Nephron (organoid): ENCODE measurements around the gene SART1.

Experiments
- H3K27ac Mint-ChIP-seq, 3 experiments: 2 replicates each; pipeline ENCODE4 v1.8.0; 2020; ENCODE audit warnings: mixed read lengths in 3 of 3, mild to moderate bottlenecking in 2 of 3, moderate library complexity in 1 of 3
- H3K27me3 Mint-ChIP-seq: 2 replicates; pipeline ENCODE4 v1.8.0; 2021; ENCODE audit warnings: low read depth, mild to moderate bottlenecking, moderate library complexity, mixed read lengths
- H3K36me3 Mint-ChIP-seq: 2 replicates; pipeline ENCODE4 v1.8.0; 2020; ENCODE audit warnings: low read depth, mixed read lengths
- H3K4me1 Mint-ChIP-seq: 2 replicates; pipeline ENCODE4 v1.8.0; 2020; ENCODE audit warnings: mixed read lengths
- H3K4me3 Mint-ChIP-seq, 3 experiments: 2 replicates each; pipeline ENCODE4 v1.8.0; 2020; ENCODE audit warnings: mild to moderate bottlenecking in 3 of 3, mixed read lengths in 3 of 3, moderate library complexity in 2 of 3
- H3K9me3 Mint-ChIP-seq: 2 replicates; pipeline ENCODE4 v1.8.0; 2020; ENCODE audit warnings: mixed read lengths
- CTCF ChIP-seq, 3 experiments: fragments of 200-600 bp; sonication (generic); IDR thresholded peaks; one replicate each; pipeline ENCODE4 v1.5.0; 2021; ENCODE audit warnings: antibody characterized with exemption in 3 of 3; ENCODE audit not compliant: unreplicated experiment in 3 of 3

The SART1 gene

GRCh38 chr11:65988791-65989592 lies 27.5 kb downstream of the SART1 start:
- no peaks in the 10 kb centered on the region for H3K4me1 Mint-ChIP-seq
- H3K36me3 Mint-ChIP-seq: peaks cover 15% of the 10 kb centered on the region
- H3K9me3 Mint-ChIP-seq: no peaks in the 10 kb centered on the region
- peak; percentile 94 to 99 (median 96) for TF ChIP-seq CTCF (IDR thresholded peaks at IDR 0.05; ENCODE audit: unreplicated experiment in 3 of 3)
- no peaks in the 10 kb centered on the region for H3K27me3 Mint-ChIP-seq
- peak overlapping the region; percentile 5 to 40 (median 36) for H3K27ac Mint-ChIP-seq
- H3K4me3 Mint-ChIP-seq: no peak overlapping the region

- Mint-ChIP-seq H3K4me1 (no peaks in the 10 kb centered on the region), H3K27ac (no peak overlapping the region), H3K9me3 (no peaks in the 10 kb centered on the region), H3K4me3 (no peak overlapping the region), H3K36me3 (peaks cover 27% of the 10 kb centered on the region), H3K27me3 (no peaks in the 10 kb centered on the region)
- TF ChIP-seq CTCF (IDR thresholded peaks at IDR 0.05; ENCODE audit: unreplicated experiment in 3 of 3): no peak
Measured at GRCh38 chr11:65992056-65992455, 30.5 kb downstream of the SART1 start.

- Mint-ChIP-seq H3K36me3 (peaks cover 57% of the 10 kb centered on the region), H3K4me3 (peak overlapping the region; percentile 40 to 74 (median 46)), H3K27me3 (no peaks in the 10 kb centered on the region), H3K9me3 (no peaks in the 10 kb centered on the region), H3K27ac (no peak overlapping the region), H3K4me1 (peaks cover 13% of the 10 kb centered on the region)
- TF ChIP-seq CTCF (IDR thresholded peaks at IDR 0.05; ENCODE audit: unreplicated experiment in 3 of 3): no peak
Measured at GRCh38 chr11:65997286-65997685, 35.8 kb downstream of the SART1 start.

GRCh38 chr11:66001942-66002647 lies 40.6 kb downstream of the SART1 start, which contains the start of the genes BANF1 and EIF1AD:
BANF1 (plus strand) TSS chr11:66002503; CDS start chr11:66003251, 748 bp downstream.
EIF1AD (minus strand) TSS chr11:66002157; CDS start chr11:66000389, 1,768 bp downstream.
- TF ChIP-seq CTCF (IDR thresholded peaks at IDR 0.05; ENCODE audit: unreplicated experiment in 3 of 3): no peak
- Mint-ChIP-seq H3K36me3 (peaks cover 52% of the 10 kb centered on the region), H3K9me3 (no peaks in the 10 kb centered on the region), H3K4me1 (peaks cover 22% of the 10 kb centered on the region), H3K27me3 (no peaks in the 10 kb centered on the region), H3K27ac (peak within 1 kb of the TSS; percentile 98 to 100 (median 99)), H3K4me3 (peak within 1 kb of the TSS; percentile 96 to 99 (median 99))

- H3K27me3 Mint-ChIP-seq: no peaks in the 10 kb centered on the region
- H3K4me3 Mint-ChIP-seq: peak overlapping the region; percentile 96 to 99 (median 99)
- H3K36me3 Mint-ChIP-seq: peaks cover 46% of the 10 kb centered on the region
- no peak for TF ChIP-seq CTCF (IDR thresholded peaks at IDR 0.05; ENCODE audit: unreplicated experiment in 3 of 3)
- peaks cover 22% of the 10 kb centered on the region for H3K4me1 Mint-ChIP-seq
- no peaks in the 10 kb centered on the region for H3K9me3 Mint-ChIP-seq
- peak overlapping the region; percentile 98 to 100 (median 99) for H3K27ac Mint-ChIP-seq
Measured at GRCh38 chr11:66002648-66003225, 41.2 kb downstream of the SART1 start.
